Fibroblast of lung (primary cell): Measurements from ENCODE around the gene MGAT5. TPM values are rescaled to one million over a fixed set of nuclear protein-coding genes. Genes with fewer than 3 reads are reported as not detected.

ENCODE experiments used
- DNase-seq, 2 donors: peaks; one replicate each; pipeline versions ENCODE4 v3.0.0 to v3.0.0-alpha.2; 2010; ENCODE audit warnings: low read depth in 2 of 2
- H2AFZ ChIP-seq: 2 replicates; pipeline ENCODE4 v1.5.1; 2012; ENCODE audit warnings: low read length, control low read depth, inconsistent platforms
- H3K27ac ChIP-seq: 2 replicates; pipeline ENCODE4 v1.5.1; 2011; ENCODE audit warnings: low read length, control low read depth; ENCODE audit not compliant: insufficient read depth
- H3K27me3 ChIP-seq: 2 replicates; pipeline ENCODE4 v1.5.1; 2011; ENCODE audit warnings: mild to moderate bottlenecking, low read length; ENCODE audit not compliant: control insufficient read depth, insufficient read depth
- H3K36me3 ChIP-seq: 2 replicates; pipeline ENCODE4 v1.5.1; 2011; ENCODE audit warnings: low read length; ENCODE audit not compliant: control insufficient read depth, insufficient read depth
- H3K4me1 ChIP-seq: 2 replicates; pipeline ENCODE4 v1.5.1; 2011; ENCODE audit warnings: low read length; ENCODE audit not compliant: control insufficient read depth, insufficient read depth; ENCODE audit errors: extremely low read depth
- H3K4me2 ChIP-seq: 2 replicates; pipeline ENCODE4 v1.5.1; 2011; ENCODE audit warnings: low read length, control low read depth; ENCODE audit not compliant: insufficient read depth; ENCODE audit errors: extremely low read depth
- H3K4me3 ChIP-seq, 4 experiments: fragments of 200-600 bp in 1 of 4; sonication (generic) in 1 of 4; replicated peaks in 1 of 4; 2 replicates each; pipeline ENCODE4 v1.5.1; 2011 to 2016; ENCODE audit warnings: low read length in 4 of 4, low read depth in 3 of 4, mild to moderate bottlenecking in 3 of 4, control low read depth in 2 of 4, inconsistent platforms in 1 of 4, mixed read lengths in 1 of 4; ENCODE audit not compliant: insufficient read depth in 1 of 4; ENCODE audit errors: control extremely low read depth in 1 of 4
- H3K79me2 ChIP-seq: 2 replicates; pipeline ENCODE4 v1.5.1; 2012; ENCODE audit warnings: mild to moderate bottlenecking, low read length, inconsistent platforms; ENCODE audit not compliant: control insufficient read depth, insufficient read depth
- H3K9ac ChIP-seq: 2 replicates; pipeline ENCODE4 v1.5.1; 2011; ENCODE audit warnings: mild to moderate bottlenecking, low read length, control low read depth; ENCODE audit not compliant: insufficient read depth
- H3K9me3 ChIP-seq: 2 replicates; pipeline ENCODE4 v1.5.1; 2012; ENCODE audit warnings: low read depth, low read length; ENCODE audit not compliant: control insufficient read depth, insufficient read depth
- H4K20me1 ChIP-seq: 2 replicates; pipeline ENCODE4 v1.5.1; 2011; ENCODE audit warnings: low read length; ENCODE audit not compliant: control insufficient read depth, insufficient read depth; ENCODE audit errors: extremely low read depth
- EZH2 ChIP-seq: IDR thresholded peaks from 2 replicates; pipeline ENCODE4 v1.5.1; 2012; ENCODE audit warnings: low read length, control low read depth, mild to moderate bottlenecking; ENCODE audit errors: missing control alignments
- polyA plus RNA-seq, 2 donors: library from polyadenylated mRNA; depleted of rRNA in 1 of 2; stranded (reverse) in 1 of 2; unstranded in 1 of 2; fragments of >200 nt; gene quantifications; 2 replicates each; pipeline ENCODE4 v1.2.1, GENCODE V29; 2011 to 2012; ENCODE audit warnings: missing spikeins in 1 of 2
- total RNA-seq: library from RNA; depleted of rRNA; stranded (reverse); fragments of >200 nt; gene quantifications from 2 replicates; pipeline ENCODE4 v1.2.1, GENCODE V29; 2014
- TF ChIP-seq, protein P1 (sequence below), 2 donors: IDR thresholded peaks in 1 of 2; conservative IDR thresholded peaks in 1 of 2; 1 replicate in 1 of 2; 2 replicates in 1 of 2; pipeline ENCODE4 v1.5.1; 2011 to 2012; ENCODE audit warnings: low read length in 2 of 2, control low read depth in 1 of 2, inconsistent platforms in 1 of 2, low read depth in 1 of 2, mild to moderate bottlenecking in 1 of 2

MGAT5 gene
- total and polyA plus RNA-seq, 2 donors (not counting 1 experiment from before 2014, with no cell fraction given): 270 to 301 TPM

- Histone ChIP-seq H3K27me3 (no peaks in the 10 kb centered on the region), H3K4me2 (no peak overlapping the region), H3K36me3 (no peaks in the 10 kb centered on the region), H3K9ac (no peak overlapping the region), H3K4me3 (no peak overlapping the region), H3K27ac (no peak overlapping the region), H3K79me2 (peaks cover 6% of the 10 kb centered on the region), H2AFZ (no peak overlapping the region), H4K20me1 (peaks cover 3% of the 10 kb centered on the region), H3K9me3 (no peaks in the 10 kb centered on the region), H3K4me1 (peaks cover 2% of the 10 kb centered on the region)
- TF ChIP-seq, protein P1, sequence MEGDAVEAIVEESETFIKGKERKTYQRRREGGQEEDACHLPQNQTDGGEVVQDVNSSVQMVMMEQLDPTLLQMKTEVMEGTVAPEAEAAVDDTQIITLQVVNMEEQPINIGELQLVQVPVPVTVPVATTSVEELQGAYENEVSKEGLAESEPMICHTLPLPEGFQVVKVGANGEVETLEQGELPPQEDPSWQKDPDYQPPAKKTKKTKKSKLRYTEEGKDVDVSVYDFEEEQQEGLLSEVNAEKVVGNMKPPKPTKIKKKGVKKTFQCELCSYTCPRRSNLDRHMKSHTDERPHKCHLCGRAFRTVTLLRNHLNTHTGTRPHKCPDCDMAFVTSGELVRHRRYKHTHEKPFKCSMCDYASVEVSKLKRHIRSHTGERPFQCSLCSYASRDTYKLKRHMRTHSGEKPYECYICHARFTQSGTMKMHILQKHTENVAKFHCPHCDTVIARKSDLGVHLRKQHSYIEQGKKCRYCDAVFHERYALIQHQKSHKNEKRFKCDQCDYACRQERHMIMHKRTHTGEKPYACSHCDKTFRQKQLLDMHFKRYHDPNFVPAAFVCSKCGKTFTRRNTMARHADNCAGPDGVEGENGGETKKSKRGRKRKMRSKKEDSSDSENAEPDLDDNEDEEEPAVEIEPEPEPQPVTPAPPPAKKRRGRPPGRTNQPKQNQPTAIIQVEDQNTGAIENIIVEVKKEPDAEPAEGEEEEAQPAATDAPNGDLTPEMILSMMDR (conservative IDR thresholded peaks at IDR 0.05 in 1 of 2, IDR thresholded peaks at IDR 0.05 in 1 of 2; ENCODE audit: low read depth in 1 of 2, low read length in 2 of 2): no peak
- no peak for TF ChIP-seq EZH2
- no peak for DNase-seq
These were observed 16.3 kb downstream of the MGAT5 start for GRCh38 chr2:134269972-134270735.

- H3K9ac ChIP-seq: no peak overlapping the region
- DNase-seq: no peak
- H3K79me2 ChIP-seq: peaks cover 5% of the 10 kb centered on the region
- TF ChIP-seq, protein P1 (conservative IDR thresholded peaks at IDR 0.05 in 1 of 2, IDR thresholded peaks at IDR 0.05 in 1 of 2; ENCODE audit: low read depth in 1 of 2, low read length in 2 of 2): no peak
- no peak for TF ChIP-seq EZH2
- H3K27ac ChIP-seq: no peak overlapping the region
- H4K20me1 ChIP-seq: peaks cover 3% of the 10 kb centered on the region
- H3K4me2 ChIP-seq: no peak overlapping the region
- no peaks in the 10 kb centered on the region for H3K36me3 ChIP-seq
- H3K4me1 ChIP-seq: peaks cover 2% of the 10 kb centered on the region
- no peaks in the 10 kb centered on the region for H3K27me3 ChIP-seq
- no peak overlapping the region for H2AFZ ChIP-seq
- H3K9me3 ChIP-seq: no peaks in the 10 kb centered on the region
- no peak overlapping the region for H3K4me3 ChIP-seq
These were observed 17.9 kb downstream of the MGAT5 start for GRCh38 chr2:134271758-134272157.

GRCh38 chr2:134272806-134273205 is 18.9 kb downstream of the MGAT5 start:
- Histone ChIP-seq H3K4me3 (no peak overlapping the region), H3K4me1 (peaks cover 2% of the 10 kb centered on the region), H3K9ac (no peak overlapping the region), H4K20me1 (no peaks in the 10 kb centered on the region), H3K4me2 (no peak overlapping the region), H3K36me3 (no peaks in the 10 kb centered on the region), H3K9me3 (no peaks in the 10 kb centered on the region), H3K27ac (no peak overlapping the region), H3K27me3 (no peaks in the 10 kb centered on the region), H2AFZ (no peak overlapping the region), H3K79me2 (no peaks in the 10 kb centered on the region)
- no peak for DNase-seq
- TF ChIP-seq, protein P1 (conservative IDR thresholded peaks at IDR 0.05 in 1 of 2, IDR thresholded peaks at IDR 0.05 in 1 of 2; ENCODE audit: low read depth in 1 of 2, low read length in 2 of 2): no peak
